VCaP (cell line): ENCODE measurements around the gene CAMSAP2.
A peak's percentile ranks its signal among the peaks of the same experiment; 100 is the strongest.

ENCODE experiments used
- H3K27ac ChIP-seq: fragments of 450-650 bp; 2 replicates; pipeline ENCODE4 v1.5.1; 2017
- TF ChIP-seq, protein P1 (sequence below): fragments of 450-650 bp; conservative IDR thresholded peaks from 2 replicates; pipeline ENCODE4 v1.5.1; 2017; ENCODE audit warnings: mild to moderate bottlenecking, moderate library complexity

Gene CAMSAP2

DNA sequence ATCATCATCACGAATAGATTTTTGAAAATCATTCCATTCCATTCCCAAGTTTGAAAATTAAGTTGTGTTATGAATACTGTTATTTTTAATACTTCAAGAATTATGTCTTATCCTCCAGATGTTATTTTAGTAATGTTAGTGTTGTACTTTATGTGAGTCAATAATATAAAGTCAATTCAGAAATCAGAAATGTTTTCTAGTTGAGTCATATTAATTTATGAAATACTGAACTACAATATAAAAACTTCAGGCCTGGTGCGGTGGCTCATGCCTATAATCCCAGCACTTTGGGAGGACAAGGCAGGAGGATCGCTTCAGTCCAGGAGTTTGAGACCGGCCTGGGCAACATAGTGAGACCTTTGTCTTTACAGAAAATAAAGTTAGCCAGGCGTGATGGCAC lies 95.7 kb downstream of the CAMSAP2 start:
- TF ChIP-seq, protein P1, sequence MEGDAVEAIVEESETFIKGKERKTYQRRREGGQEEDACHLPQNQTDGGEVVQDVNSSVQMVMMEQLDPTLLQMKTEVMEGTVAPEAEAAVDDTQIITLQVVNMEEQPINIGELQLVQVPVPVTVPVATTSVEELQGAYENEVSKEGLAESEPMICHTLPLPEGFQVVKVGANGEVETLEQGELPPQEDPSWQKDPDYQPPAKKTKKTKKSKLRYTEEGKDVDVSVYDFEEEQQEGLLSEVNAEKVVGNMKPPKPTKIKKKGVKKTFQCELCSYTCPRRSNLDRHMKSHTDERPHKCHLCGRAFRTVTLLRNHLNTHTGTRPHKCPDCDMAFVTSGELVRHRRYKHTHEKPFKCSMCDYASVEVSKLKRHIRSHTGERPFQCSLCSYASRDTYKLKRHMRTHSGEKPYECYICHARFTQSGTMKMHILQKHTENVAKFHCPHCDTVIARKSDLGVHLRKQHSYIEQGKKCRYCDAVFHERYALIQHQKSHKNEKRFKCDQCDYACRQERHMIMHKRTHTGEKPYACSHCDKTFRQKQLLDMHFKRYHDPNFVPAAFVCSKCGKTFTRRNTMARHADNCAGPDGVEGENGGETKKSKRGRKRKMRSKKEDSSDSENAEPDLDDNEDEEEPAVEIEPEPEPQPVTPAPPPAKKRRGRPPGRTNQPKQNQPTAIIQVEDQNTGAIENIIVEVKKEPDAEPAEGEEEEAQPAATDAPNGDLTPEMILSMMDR, result no peak
- H3K27ac ChIP-seq, result no peak overlapping the region

DNA sequence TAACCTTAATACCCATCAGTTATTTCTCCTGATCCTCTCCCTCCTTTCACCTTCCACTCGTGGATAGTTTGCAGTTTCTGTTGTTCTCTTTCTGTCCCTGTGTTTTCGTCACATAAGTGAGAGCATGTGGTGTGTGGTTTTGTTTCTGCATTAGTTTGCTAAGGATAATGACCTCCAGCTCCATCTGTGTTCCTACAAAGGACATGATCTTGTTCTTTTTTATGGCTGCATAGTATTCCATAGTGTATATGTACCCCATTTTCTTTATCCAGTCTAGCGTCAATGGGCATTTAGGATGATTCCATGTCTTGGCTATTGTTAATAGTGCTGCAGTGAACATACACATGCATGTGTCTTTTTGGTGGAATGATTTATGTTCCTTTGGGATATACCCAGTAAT lies 97.5 kb downstream of the CAMSAP2 start:
- no peak overlapping the region for H3K27ac ChIP-seq
- TF ChIP-seq, protein P1, result no peak

DNA sequence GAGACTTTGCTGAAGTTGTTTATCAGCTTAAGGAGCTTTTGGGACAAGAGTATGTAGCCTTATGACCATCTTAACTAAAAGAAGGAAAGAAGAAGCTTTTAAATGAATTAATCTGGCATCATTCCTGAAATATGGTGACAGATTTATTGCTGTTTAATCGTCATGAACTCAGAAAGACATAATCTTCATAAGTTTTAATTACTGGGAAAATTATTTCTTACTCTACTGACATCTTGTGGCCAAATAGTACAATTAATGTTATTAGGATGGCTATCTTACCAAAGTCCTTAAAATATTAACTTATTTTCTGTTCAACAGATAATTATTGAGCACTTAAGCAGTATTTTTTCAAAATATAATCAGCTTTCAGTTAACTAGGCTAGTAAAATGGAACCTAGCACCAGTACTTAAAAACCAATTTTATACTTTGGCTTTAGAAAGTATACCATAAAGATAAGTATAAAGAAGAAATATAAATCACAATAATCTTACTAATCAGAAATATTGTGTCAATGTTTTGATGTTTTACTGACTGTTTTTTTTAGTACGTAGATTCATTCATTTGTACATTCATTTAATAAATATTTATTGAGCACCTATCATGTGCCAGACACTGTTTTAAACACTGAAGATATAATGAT lies 99.4 kb downstream of the CAMSAP2 start:
- no peak overlapping the region for H3K27ac ChIP-seq
- TF ChIP-seq, protein P1, result peak; percentile 73

DNA sequence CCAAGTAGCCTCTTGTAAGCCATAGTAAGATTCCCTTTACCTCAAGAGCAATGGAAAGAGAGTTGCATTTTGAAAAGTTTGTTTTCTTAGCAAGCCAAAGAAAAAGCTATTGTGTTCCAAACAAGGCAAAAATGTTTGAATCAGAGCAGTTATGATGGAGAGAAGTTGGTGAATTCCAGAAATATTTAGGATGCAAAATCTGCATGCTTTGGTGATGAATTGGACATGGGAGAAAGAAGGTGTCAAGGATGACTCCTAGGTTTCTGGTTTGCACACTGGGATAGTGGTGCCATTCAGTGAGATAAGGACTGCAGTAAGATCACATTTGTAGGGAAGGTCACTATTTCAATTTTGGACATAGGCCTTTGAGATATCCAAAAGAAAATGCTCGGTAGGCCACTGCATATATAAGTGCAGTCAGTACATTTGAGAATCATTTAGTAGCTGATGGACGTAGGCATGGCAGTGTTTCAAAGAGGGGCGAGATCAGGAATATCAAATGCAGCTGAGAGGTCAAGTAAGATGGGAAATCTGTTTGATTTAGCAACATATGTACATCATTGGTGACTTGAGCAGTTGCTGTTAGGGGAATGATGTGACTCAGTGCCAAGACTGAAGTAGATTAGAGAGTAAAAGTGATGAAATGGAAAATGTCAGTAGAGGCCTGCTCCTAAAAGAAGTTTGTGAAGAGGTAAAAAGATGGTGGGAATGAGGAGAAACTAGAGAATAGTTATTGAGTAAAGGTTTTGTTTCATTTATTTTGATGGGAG lies 100.2 kb downstream of the CAMSAP2 start:
- TF ChIP-seq, protein P1, result no peak
- no peak overlapping the region for H3K27ac ChIP-seq

DNA sequence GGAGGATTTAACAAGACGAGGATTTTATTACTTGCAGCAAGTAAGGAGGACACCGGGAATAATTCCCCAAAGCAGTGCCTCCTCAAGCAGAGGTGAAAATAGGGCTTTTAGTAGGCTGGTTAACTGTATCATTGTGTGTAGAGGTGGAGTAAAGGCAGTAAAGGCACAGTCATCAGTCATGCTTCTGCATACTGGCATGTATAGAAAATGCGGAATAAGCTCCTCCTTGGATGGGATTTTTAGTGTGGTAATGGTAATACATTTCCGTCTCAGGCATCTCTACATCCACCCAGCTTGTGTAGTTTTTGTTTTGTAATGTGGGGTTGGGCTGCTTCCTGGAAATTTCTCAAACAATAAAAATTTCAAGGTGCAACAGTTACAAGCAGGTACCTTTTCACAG lies 106.7 kb downstream of the CAMSAP2 start:
- H3K27ac ChIP-seq, result no peak overlapping the region
- TF ChIP-seq, protein P1, result no peak

DNA sequence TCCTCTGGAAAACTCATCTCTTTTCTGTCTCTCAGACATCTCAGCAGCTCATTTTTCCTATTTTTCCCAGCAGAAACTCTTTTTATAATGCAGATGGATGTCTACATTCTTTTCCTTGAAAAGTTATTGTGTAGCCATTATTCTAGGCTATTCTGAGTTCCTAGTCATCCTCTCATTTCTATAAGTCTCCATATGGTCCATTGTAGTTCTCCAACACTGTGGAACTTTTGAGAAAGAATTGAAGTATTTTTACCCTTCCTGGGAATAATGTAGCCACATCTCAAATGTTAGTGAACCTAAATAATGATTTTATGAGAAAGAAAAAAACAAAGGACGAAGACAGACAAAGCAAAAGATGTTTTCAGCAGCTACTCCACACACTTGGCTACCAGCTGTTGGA lies 107.7 kb downstream of the CAMSAP2 start:
- H3K27ac ChIP-seq, result no peak overlapping the region
- TF ChIP-seq, protein P1, result no peak

DNA sequence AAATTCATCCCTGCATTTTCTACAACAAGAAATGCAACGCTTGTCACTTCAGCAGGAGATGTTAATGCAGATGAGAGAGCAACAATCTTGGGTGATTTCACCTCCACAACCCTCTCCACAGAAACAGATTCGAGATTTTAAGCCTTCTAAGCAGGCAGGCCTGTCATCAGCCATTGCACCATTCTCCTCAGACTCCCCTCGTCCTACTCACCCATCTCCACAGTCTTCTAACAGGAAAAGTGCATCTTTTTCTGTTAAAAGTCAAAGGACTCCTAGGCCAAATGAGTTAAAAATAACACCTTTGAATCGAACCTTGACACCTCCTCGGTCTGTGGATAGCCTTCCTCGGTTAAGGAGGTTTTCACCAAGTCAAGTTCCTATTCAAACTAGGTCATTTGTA lies 110.7 kb downstream of the CAMSAP2 start:
- no peak overlapping the region for H3K27ac ChIP-seq
- TF ChIP-seq, protein P1, result no peak
